Caki2 (cell line): ENCODE measurements around the gene CYTH1. TPM values are rescaled to one million over a fixed set of nuclear protein-coding genes. Genes with fewer than 3 reads are reported as not detected.

Experiments used
- DNase-seq: peaks from one replicate; pipeline ENCODE4 v3.0.0-alpha.2; 2015; ENCODE audit warnings: low read depth
- in situ Hi-C: cut with HindIII; loops from 2 replicates; pipeline ENCODE4 v1.10.0; 2016; ENCODE audit warnings: low sequenced_read_pairs, low pct_unique_long_range_greater_than_20kb, mixed read lengths
- total RNA-seq: library from RNA; depleted of rRNA; stranded (reverse); fragments of >200 nt; shearing (Covaris generic); gene quantifications from 2 replicates; pipeline ENCODE4 v1.2.3, GENCODE V29; 2014; ENCODE audit warnings: low replicate concordance

Gene CYTH1
- total RNA-seq, 1 experiment from 2014 or later, result 52.6 TPM

- in situ Hi-C loops, result loop anchor here (25.0 kb wide), 1 partner anchor 223 kb away; no protein-coding TSS in a partner anchor
- DNase-seq, result no peak
These were observed 71.5 kb downstream of the CYTH1 start for GRCh38 chr17:78710607-78711006.

DNA sequence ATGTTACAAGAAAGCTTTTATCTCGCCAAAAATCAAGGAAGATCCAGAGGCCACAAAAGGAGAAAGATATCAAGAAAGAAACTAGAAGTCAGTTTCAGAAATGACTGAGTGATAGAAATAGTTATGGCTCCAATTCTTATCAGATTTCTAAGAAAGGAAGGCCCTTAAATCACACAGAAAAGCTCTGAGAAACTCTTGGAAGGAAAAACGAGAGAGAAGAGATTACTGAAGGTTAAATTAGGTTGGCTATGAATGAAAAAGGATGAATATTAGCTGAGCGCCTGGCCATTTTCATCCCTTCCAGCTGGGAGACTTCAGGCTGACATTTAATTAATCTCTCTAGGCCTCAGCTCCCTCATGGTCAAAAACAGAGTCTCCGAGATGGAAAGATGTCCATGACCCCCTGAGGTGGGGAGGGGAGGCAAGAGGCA, 72.3 kb downstream of the CYTH1 start:
- no peak for DNase-seq
- in situ Hi-C loops, result loop anchor here (5.0 to 25.0 kb wide), 2 partner anchors 77 to 222 kb away; no protein-coding TSS in a partner anchor

DNA sequence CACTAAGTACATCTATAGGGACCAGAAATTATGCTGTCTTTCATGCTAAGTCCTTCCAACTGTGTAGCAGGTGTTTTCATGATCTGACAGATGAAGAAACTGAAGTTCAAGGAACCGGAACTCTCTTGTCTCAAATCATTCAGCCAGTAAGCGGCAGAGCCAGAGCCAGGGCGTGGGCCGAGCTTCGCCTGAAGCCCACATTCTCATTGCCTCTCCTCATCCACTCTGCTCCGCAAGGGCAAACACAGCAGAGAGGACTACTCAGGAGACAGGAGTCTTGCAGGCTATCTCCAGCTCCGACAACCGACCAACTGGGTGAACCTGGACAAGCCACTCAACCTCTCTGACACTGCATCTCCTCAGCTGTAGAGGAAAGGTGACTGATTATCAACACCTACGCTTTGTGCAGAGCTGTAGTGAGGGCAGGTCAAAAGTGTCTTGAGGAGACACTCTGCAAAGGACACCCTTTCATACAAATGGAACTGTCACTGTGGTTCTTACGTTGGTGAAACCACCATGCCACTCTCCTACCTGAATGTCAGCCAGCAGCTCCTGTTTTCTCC, 72.9 kb downstream of the CYTH1 start:
- in situ Hi-C loops, result loop anchor here (5.0 to 25.0 kb wide), 2 partner anchors 77 to 222 kb away; no protein-coding TSS in a partner anchor
- DNase-seq, result peak; percentile 45

- in situ Hi-C loops, result loop anchor here (5.0 to 25.0 kb wide), 2 partner anchors 76 to 221 kb away; no protein-coding TSS in a partner anchor
- peak; percentile 74 for DNase-seq
These were observed 73.5 kb downstream of the CYTH1 start for GRCh38 chr17:78708510-78708973.

- in situ Hi-C loops, result loop anchor here (5.0 to 25.0 kb wide), 2 partner anchors 76 to 221 kb away; no protein-coding TSS in a partner anchor
- no peak for DNase-seq
These were observed 74.2 kb downstream of the CYTH1 start for GRCh38 chr17:78707923-78708322.

GRCh38 chr17:78707016-78707415, 75.1 kb downstream of the CYTH1 start:
- peak; percentile 84 for DNase-seq
- in situ Hi-C loops, result loop anchor here (5.0 to 25.0 kb wide), 2 partner anchors 75 to 220 kb away; no protein-coding TSS in a partner anchor

- DNase-seq, result peak; percentile 93
- in situ Hi-C loops, result loop anchor here (5.0 to 25.0 kb wide), 2 partner anchors 74 to 219 kb away; no protein-coding TSS in a partner anchor
These were observed 75.7 kb downstream of the CYTH1 start for GRCh38 chr17:78706271-78706915.

GRCh38 chr17:78705071-78705470, 77.0 kb downstream of the CYTH1 start:
- in situ Hi-C loops, result loop anchor here (5.0 to 25.0 kb wide), 2 partner anchors 73 to 218 kb away; no protein-coding TSS in a partner anchor
- DNase-seq, result no peak

DNA sequence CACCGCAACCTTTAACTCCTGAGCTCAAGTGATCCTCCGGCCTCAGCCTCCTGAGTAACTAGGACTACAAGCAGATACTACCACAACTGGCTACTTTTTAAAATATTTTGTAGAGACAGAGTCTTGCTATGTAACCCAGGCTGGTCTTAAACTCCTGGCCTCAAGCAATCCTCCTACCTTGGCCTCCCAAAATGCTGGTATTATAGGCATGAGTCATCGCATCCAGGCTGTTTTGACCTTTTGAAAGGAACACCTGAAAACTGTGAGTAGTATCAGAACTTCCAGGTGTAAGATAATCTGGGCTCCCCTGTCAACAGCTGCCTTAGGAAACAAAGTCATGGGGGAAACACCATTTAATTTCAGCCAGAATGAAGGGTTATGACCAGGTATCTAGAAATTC, 77.5 kb downstream of the CYTH1 start:
- in situ Hi-C loops, result loop anchor here (25.0 kb wide), 1 partner anchor 217 kb away; no protein-coding TSS in a partner anchor

GRCh38 chr17:78697554-78698343, 84.3 kb downstream of the CYTH1 start:
- in situ Hi-C loops, result no loop called here
- no peak for DNase-seq

More for the DNA sequence above, 77.5 kb downstream of the CYTH1 start:
- no peak for DNase-seq

GRCh38 chr17:78697122-78697521, 85.0 kb downstream of the CYTH1 start:
- in situ Hi-C loops, result no loop called here
- no peak for DNase-seq

GRCh38 chr17:78696016-78696982, 85.8 kb downstream of the CYTH1 start:
- in situ Hi-C loops, result no loop called here
- no peak for DNase-seq

DNA sequence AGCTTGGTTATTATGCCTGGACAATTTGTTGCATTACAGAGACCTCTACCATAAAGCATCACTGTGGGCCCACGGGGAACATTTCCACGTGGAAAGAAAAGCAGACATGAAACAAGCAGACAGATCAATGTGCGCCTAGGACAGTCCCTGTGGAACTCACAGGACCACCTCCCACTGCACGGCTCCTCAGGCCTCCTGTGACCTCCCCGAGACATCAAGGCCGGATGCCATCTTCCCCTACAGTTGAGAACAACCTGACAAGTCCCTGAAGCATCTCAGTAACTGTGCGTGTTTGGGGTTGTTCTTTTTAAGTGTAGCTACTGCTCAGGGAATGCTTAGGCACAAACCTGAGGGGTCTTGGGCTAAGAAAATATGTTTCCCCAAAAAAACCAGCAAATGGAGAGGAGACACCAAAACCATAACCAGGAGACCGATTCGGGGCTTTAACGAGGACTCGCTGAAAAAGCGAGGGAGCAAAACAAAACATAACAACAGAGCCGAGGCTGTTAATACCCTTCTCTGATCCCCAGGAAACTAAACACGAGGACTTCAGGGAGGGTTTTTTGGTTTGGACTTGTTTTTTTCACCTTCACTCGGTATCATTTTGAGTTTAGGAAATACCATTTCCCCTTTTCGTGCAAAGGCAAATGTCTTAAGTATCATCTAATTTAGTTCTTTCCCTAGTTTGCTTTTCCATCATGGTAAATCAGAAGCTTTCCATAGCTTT, 87.1 kb downstream of the CYTH1 start:
- no peak for DNase-seq
- in situ Hi-C loops, result no loop called here

- in situ Hi-C loops, result no loop called here
These were observed 88.6 kb downstream of the CYTH1 start for GRCh38 chr17:78693346-78694083.

DNA sequence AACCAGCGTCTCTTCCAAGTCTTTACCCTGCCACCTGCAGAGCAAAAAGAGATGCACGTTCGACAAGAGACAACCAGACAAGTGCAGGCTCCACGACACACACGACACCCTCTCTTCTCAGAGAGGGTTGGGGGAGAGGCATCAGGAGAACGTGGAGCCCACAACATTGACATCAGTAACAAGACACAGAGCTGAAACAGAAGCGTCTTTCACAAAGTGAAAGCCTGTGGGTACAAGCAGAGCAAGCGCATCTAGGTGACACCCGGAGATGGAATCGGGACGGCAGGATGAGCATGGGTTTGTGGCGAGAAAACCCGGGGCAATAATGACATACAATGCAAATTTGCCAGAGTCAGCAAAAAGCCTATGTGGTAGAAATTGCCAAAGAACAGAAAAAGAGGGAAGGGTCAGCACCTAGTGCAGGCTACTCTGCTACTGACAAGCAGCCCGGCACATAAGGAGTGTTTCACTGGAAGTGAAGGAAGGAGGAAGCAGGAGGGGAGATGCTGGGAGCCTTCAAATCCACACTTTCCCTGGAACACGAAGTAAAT, 89.5 kb downstream of the CYTH1 start:
- no peak for DNase-seq
- in situ Hi-C loops, result no loop called here

More at GRCh38 chr17:78693346-78694083, 88.6 kb downstream of the CYTH1 start:
- no peak for DNase-seq

GRCh38 chr17:78689029-78689428, 93.0 kb downstream of the CYTH1 start:
- in situ Hi-C loops, result no loop called here
- DNase-seq, result no peak
